Measurements from ENCODE around the gene PTPN23. TPM values are rescaled to one million over a fixed set of nuclear protein-coding genes. Genes with fewer than 3 reads are reported as not detected.

Gene PTPN23
- total RNA-seq, 1 experiment from 2014 or later, result 53.5 TPM

- TF ChIP-seq, protein P1, sequence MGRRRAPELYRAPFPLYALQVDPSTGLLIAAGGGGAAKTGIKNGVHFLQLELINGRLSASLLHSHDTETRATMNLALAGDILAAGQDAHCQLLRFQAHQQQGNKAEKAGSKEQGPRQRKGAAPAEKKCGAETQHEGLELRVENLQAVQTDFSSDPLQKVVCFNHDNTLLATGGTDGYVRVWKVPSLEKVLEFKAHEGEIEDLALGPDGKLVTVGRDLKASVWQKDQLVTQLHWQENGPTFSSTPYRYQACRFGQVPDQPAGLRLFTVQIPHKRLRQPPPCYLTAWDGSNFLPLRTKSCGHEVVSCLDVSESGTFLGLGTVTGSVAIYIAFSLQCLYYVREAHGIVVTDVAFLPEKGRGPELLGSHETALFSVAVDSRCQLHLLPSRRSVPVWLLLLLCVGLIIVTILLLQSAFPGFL (CRISPR knock-in tag; IDR thresholded peaks at IDR 0.05; ENCODE audit: borderline replicate concordance), result no peak
- TF ChIP-seq ZNF138 (CRISPR knock-in tag; conservative IDR thresholded peaks at IDR 0.05) (no peak), ZNF317 (CRISPR knock-in tag; IDR thresholded peaks at IDR 0.05; ENCODE audit: borderline replicate concordance, low read depth) (no peak), NFATC4 (CRISPR knock-in tag; IDR thresholded peaks at IDR 0.05) (no peak), NFE2L1 (CRISPR knock-in tag; IDR thresholded peaks at IDR 0.05) (no peak)
Observed at GRCh38 chr3:47384425-47384824, 3.6 kb downstream of the PTPN23 start (continued).

DNA sequence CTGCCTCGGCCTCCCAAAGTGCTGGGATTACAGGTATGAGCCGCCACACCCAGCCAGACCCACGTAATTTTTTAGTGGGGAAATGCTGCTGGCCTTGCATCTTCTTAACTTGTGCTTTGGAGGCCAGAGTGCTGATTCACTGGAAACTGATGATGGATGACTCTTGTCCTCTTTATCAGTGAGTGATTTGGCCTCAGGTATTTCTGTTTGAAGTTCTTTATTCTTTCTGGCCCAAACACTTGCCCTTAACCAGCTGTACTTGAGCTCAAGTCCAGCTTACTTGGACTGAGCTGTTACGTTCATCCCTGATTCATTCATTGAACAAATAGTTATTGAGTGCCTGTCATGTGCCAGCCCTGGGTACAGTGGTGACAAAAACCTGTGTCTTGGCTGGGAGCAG is 4.2 kb downstream of the PTPN23 start:
- Mint-ChIP-seq H3K27me3 (ENCODE audit: low read depth) (no peaks in the 10 kb centered on the region), H3K36me3 (peaks cover 6% of the 10 kb centered on the region), H3K27ac (no peak overlapping the region), H3K4me1 (peaks cover 12% of the 10 kb centered on the region), H3K9me3 (no peaks in the 10 kb centered on the region), H3K4me3 (no peak overlapping the region)
- POLR2A ChIA-PET, result no interaction called here
- DNase-seq (ENCODE audit: low spot score), result no peak
- ATAC-seq, result no peak
- CTCF ChIA-PET, result no interaction called here
- TF ChIP-seq KAT7 (CRISPR knock-in tag; IDR thresholded peaks at IDR 0.05; ENCODE audit: borderline replicate concordance), result no peak
- no peak for TF ChIP-seq JUN (CRISPR knock-in tag; IDR thresholded peaks at IDR 0.05)
- no peak for TF ChIP-seq GTF2I (CRISPR knock-in tag; conservative IDR thresholded peaks at IDR 0.05)
- TF ChIP-seq TP53 (CRISPR knock-in tag; IDR thresholded peaks at IDR 0.05), result no peak
- TF ChIP-seq EMX1 (CRISPR knock-in tag; IDR thresholded peaks at IDR 0.05), result no peak

GRCh38 chr3:47385796-47386195 is 5.0 kb downstream of the PTPN23 start:
- POLR2A ChIA-PET, result no interaction called here
- no peak overlapping the region for H3K4me3 Mint-ChIP-seq

More at GRCh38 chr3:47385796-47386195, 5.0 kb downstream of the PTPN23 start:
- ATAC-seq (no peak), DNase-seq (ENCODE audit: low spot score) (no peak)
- CTCF ChIA-PET, result no interaction called here
- peaks cover 9% of the 10 kb centered on the region for H3K4me1 Mint-ChIP-seq
- H3K36me3 Mint-ChIP-seq, result peaks cover 6% of the 10 kb centered on the region
- no peaks in the 10 kb centered on the region for H3K9me3 Mint-ChIP-seq
- H3K27me3 Mint-ChIP-seq (ENCODE audit: low read depth), result no peaks in the 10 kb centered on the region
- peak overlapping the region; percentile 20; the same call in 1 of the 2 replicates for H3K27ac Mint-ChIP-seq
- TF ChIP-seq MXD4 (CRISPR knock-in tag; IDR thresholded peaks at IDR 0.05; ENCODE audit: borderline replicate concordance) (no peak), TEAD4 (CRISPR knock-in tag; IDR thresholded peaks at IDR 0.05) (no peak), TEAD1 (CRISPR knock-in tag; IDR thresholded peaks at IDR 0.05) (no peak), FOXK1 (CRISPR knock-in tag; IDR thresholded peaks at IDR 0.05) (no peak), ZNF121 (CRISPR knock-in tag; IDR thresholded peaks at IDR 0.05) (no peak), AFF4 (CRISPR knock-in tag; IDR thresholded peaks at IDR 0.05; ENCODE audit: borderline replicate concordance) (no peak), ZNF423 (CRISPR knock-in tag; IDR thresholded peaks at IDR 0.05) (no peak), E2F4 (CRISPR knock-in tag; IDR thresholded peaks at IDR 0.05; ENCODE audit: borderline replicate concordance, low read depth) (no peak), JAZF1 (CRISPR knock-in tag; IDR thresholded peaks at IDR 0.05) (no peak), NFATC4 (CRISPR knock-in tag; IDR thresholded peaks at IDR 0.05) (no peak), NFE2L1 (CRISPR knock-in tag; IDR thresholded peaks at IDR 0.05) (no peak)

Data from WTC11 (cell line).